ENCODE data around the gene HS6ST1.

GRCh38 chr2:128318776-128319464 lies at the start of gene HS6ST1:
- no peak for TF ChIP-seq CTCF (IDR thresholded peaks at IDR 0.05; ENCODE audit: low read depth, low read length, missing input control)
- TF ChIP-seq NR2F2 (IDR thresholded peaks at IDR 0.05) = no peak
- TF ChIP-seq FOXA1 (IDR thresholded peaks at IDR 0.05) = no peak
- no peak for TF ChIP-seq MAX (IDR thresholded peaks at IDR 0.05)
- TF ChIP-seq REST (IDR thresholded peaks at IDR 0.05) = no peak
- TF ChIP-seq TAF1 (conservative IDR thresholded peaks at IDR 0.05) = no peak
- TF ChIP-seq RAD21 (IDR thresholded peaks at IDR 0.05) = no peak
- no peak for TF ChIP-seq SP1 (IDR thresholded peaks at IDR 0.05)
- no peak for TF ChIP-seq ZBTB33 (IDR thresholded peaks at IDR 0.05)
- TF ChIP-seq YY1 (IDR thresholded peaks at IDR 0.05) = no peak
